Measurements from ENCODE around the gene ATP6V1D. TPM values are rescaled to one million over a fixed set of nuclear protein-coding genes. Genes with fewer than 3 reads are reported as not detected.
A peak's percentile ranks its signal among the peaks of the same experiment; 100 is the strongest.

Gene ATP6V1D
- total RNA-seq, 1 donor from 2014 or later, result 73.0 TPM

GRCh38 chr14:67371247-67372148 lies 11.9 kb upstream of the ATP6V1D start:
- no peaks in the 10 kb centered on the region for H3K27me3 Mint-ChIP-seq
- TF ChIP-seq CTCF (IDR thresholded peaks at IDR 0.05; ENCODE audit: unreplicated experiment), result no peak
- no peak overlapping the region for H3K4me3 Mint-ChIP-seq (ENCODE audit: low read depth)
- peaks cover 37% of the 10 kb centered on the region for H3K36me3 Mint-ChIP-seq (ENCODE audit: insufficient read depth)
- no peak for DNase-seq (ENCODE audit: low spot score, unreplicated experiment)
- H3K4me1 Mint-ChIP-seq (ENCODE audit: low read depth), result peaks cover 6% of the 10 kb centered on the region
- H3K9me3 Mint-ChIP-seq (ENCODE audit: low read depth), result no peaks in the 10 kb centered on the region
- H3K27ac Mint-ChIP-seq, result no peak overlapping the region

- Mint-ChIP-seq H3K27ac (no peak overlapping the region), H3K27me3 (no peaks in the 10 kb centered on the region), H3K4me3 (ENCODE audit: low read depth) (no peak overlapping the region), H3K36me3 (ENCODE audit: insufficient read depth) (peaks cover 39% of the 10 kb centered on the region), H3K9me3 (ENCODE audit: low read depth) (no peaks in the 10 kb centered on the region), H3K4me1 (ENCODE audit: low read depth) (peaks cover 6% of the 10 kb centered on the region)
- no peak for TF ChIP-seq CTCF (IDR thresholded peaks at IDR 0.05; ENCODE audit: unreplicated experiment)
- DNase-seq (ENCODE audit: low spot score, unreplicated experiment), result no peak
Observed at GRCh38 chr14:67370830-67371229, 11.2 kb upstream of the ATP6V1D start.

GRCh38 chr14:67365476-67365875 lies 5.9 kb upstream of the ATP6V1D start:
- Mint-ChIP-seq H3K9me3 (ENCODE audit: low read depth) (no peaks in the 10 kb centered on the region), H3K27ac (no peak overlapping the region), H3K4me1 (ENCODE audit: low read depth) (peaks cover 7% of the 10 kb centered on the region), H3K4me3 (ENCODE audit: low read depth) (no peak overlapping the region), H3K27me3 (no peaks in the 10 kb centered on the region), H3K36me3 (ENCODE audit: insufficient read depth) (peaks cover 24% of the 10 kb centered on the region)
- DNase-seq (ENCODE audit: low spot score, unreplicated experiment), result no peak
- TF ChIP-seq CTCF (IDR thresholded peaks at IDR 0.05; ENCODE audit: unreplicated experiment), result no peak

GRCh38 chr14:67360470-67361206 lies 1.0 kb upstream of the ATP6V1D start:
- Mint-ChIP-seq H3K27ac (peak overlapping the region; percentile 99), H3K36me3 (ENCODE audit: insufficient read depth) (peaks cover 4% of the 10 kb centered on the region), H3K4me3 (ENCODE audit: low read depth) (peak overlapping the region; percentile 97), H3K4me1 (ENCODE audit: low read depth) (peaks cover 33% of the 10 kb centered on the region), H3K27me3 (no peaks in the 10 kb centered on the region), H3K9me3 (ENCODE audit: low read depth) (no peaks in the 10 kb centered on the region)
- DNase-seq (ENCODE audit: low spot score, unreplicated experiment), result no peak
- TF ChIP-seq CTCF (IDR thresholded peaks at IDR 0.05; ENCODE audit: unreplicated experiment), result no peak

- H3K4me1 Mint-ChIP-seq (ENCODE audit: low read depth), result peaks cover 33% of the 10 kb centered on the region
- no peaks in the 10 kb centered on the region for H3K27me3 Mint-ChIP-seq
- H3K36me3 Mint-ChIP-seq (ENCODE audit: insufficient read depth), result no peaks in the 10 kb centered on the region
- no peaks in the 10 kb centered on the region for H3K9me3 Mint-ChIP-seq (ENCODE audit: low read depth)
- peak overlapping the region; percentile 99 for H3K27ac Mint-ChIP-seq
- DNase-seq (ENCODE audit: low spot score, unreplicated experiment), result peak; percentile 10
- no peak for TF ChIP-seq CTCF (IDR thresholded peaks at IDR 0.05; ENCODE audit: unreplicated experiment)
- peak overlapping the region; percentile 97 for H3K4me3 Mint-ChIP-seq (ENCODE audit: low read depth)
Observed at GRCh38 chr14:67358924-67359774, 455 bp downstream of the ATP6V1D start.
